SU-DHL-6 (cell line): Measurements from ENCODE around the gene TMC1.

Experiments
- CTCF ChIP-seq: fragments of 200-600 bp; sonication (generic); IDR thresholded peaks from one replicate; pipeline ENCODE4 v1.5.1; 2017; ENCODE audit warnings: antibody characterized with exemption, mild to moderate bottlenecking, low read length, moderate library complexity; ENCODE audit not compliant: insufficient read depth, poor library complexity, severe bottlenecking
- EZH2phosphoT487 ChIP-seq: fragments of 200-600 bp; sonication (generic), shearing (Covaris generic); conservative IDR thresholded peaks from 2 replicates; pipeline ENCODE4 v1.6.1; 2018; ENCODE audit warnings: mild to moderate bottlenecking, antibody characterized with exemption, low read length, moderate library complexity, mixed read lengths

DNA sequence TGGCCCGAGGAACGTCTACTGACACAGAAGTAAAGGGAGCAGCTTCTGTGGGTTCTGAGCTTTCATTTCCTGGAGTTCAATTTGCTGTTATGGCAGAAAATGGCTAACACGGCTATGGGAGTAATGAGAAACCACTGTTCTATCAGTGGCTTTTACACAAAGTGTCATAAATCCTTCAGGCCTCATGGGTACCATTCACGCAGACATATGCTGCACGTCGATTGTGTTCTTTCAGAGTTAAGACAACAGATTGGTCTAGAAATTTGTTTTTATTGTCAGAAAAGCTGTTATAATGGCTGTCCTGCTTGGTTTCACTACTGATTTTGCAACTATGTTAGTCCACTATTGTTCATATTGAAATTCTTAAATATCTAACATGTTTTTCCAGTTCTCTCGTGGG lies 296.0 kb downstream of the TMC1 start:
- TF ChIP-seq CTCF, result no peak
- no peak for TF ChIP-seq EZH2phosphoT487
